GM18858 (cell line): Measurements from ENCODE around the gene OTOP2.

Source experiments
- ATAC-seq: cut with Tn5 transposase; IDR thresholded peaks from one replicate; pipeline ENCODE4 v1.9.1; 2021; ENCODE audit not compliant: unreplicated experiment

OTOP2 gene

GRCh38 chr17:74922694-74923537, 1.2 kb upstream of the OTOP2 start, which contains the start of gene USH1G:
USH1G (minus strand) TSS chr17:74923255; CDS start chr17:74923073, 182 bp downstream.
- ATAC-seq, result no peak

GRCh38 chr17:74923538-74924249, 379 bp upstream of the OTOP2 start:
- ATAC-seq, result no peak

- ATAC-seq, result no peak
Measured at GRCh38 chr17:74925242-74925641, 1.2 kb downstream of the OTOP2 start.

DNA sequence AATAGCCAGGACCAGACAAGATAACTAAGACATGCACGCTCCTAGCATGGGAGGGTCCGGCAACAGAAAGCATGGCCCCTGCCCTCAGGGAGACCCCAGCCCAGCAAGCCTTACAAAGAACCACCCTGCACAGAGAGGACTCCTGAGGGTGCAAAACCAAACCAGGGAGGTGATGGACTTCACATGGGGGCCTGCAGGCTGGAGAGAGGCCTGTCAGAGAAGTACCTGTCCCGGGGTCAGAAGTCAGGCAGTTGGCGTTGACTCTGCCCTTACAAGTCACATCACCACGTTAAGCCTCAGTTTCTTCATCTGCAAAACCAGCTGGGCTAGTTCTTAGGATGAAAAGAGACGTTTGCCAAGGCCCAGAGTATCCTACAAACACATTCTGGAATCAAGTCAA, 4.7 kb downstream of the OTOP2 start:
- no peak for ATAC-seq

- no peak for ATAC-seq
Measured at GRCh38 chr17:74930535-74931036, 6.5 kb downstream of the OTOP2 start.

GRCh38 chr17:74935048-74935447, 11.0 kb downstream of the OTOP2 start:
- ATAC-seq, result no peak

GRCh38 chr17:74935585-74936469, 11.8 kb downstream of the OTOP2 start, which contains the start of gene OTOP3:
OTOP3 (plus strand) TSS chr17:74935898; CDS start chr17:74935922, 24 bp downstream.
- no peak for ATAC-seq

DNA sequence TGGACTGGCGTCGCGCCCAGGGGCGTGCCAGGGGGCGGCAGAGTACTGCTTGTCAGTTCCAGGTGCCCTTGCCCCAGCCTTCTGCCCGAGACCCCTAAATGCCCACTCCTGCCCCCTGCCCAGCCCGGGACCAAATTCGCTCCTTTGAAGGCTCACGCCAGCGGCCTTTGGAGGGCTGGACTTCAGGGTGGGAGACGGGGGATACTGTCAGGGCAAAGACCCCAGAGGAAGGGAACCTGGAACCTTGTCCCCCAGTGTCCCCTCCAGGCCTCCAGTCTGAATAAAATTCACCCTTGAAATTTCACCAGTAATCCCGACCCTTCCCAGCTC, 12.4 kb downstream of the OTOP2 start:
- ATAC-seq, result no peak

GRCh38 chr17:74937064-74938051, 13.3 kb downstream of the OTOP2 start:
- no peak for ATAC-seq

DNA sequence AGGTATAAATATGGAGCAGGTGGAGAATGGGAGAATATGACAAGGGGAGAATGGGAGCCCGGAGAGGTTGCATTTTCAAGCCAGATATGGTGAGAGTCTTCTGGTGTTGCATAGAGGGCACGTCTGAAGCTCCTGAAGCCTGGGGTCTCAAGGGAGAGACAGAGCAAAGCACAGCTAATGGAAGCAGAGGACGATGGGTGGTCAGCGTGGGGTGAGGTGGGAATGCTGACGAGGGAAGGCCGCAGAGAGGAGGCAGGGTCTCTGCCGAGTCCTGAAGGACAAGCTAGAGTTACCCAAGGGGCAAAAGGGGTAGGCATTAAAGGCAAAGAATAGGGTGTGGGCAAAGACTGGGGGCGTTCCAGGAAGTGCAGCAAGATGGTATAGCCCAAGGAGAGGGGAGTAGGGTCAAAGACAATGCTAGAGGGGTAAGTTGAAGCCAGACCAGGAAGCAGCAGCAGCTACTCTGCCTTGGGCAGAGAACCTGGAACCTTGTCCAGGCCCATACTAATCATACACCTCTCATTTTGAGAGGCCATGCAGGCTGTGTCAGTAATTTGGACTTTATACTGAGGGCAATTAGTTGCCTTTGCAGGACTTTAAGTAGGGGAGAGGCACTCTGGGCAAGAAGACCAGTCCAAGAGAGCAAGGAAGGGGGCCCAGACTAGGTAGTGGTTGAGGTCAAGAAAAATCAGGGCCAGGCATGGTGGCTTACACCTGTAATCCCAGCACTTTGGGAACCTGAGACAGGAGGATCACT, 14.3 kb downstream of the OTOP2 start:
- no peak for ATAC-seq

- ATAC-seq, result no peak
Measured at GRCh38 chr17:74939534-74939933, 15.5 kb downstream of the OTOP2 start.

DNA sequence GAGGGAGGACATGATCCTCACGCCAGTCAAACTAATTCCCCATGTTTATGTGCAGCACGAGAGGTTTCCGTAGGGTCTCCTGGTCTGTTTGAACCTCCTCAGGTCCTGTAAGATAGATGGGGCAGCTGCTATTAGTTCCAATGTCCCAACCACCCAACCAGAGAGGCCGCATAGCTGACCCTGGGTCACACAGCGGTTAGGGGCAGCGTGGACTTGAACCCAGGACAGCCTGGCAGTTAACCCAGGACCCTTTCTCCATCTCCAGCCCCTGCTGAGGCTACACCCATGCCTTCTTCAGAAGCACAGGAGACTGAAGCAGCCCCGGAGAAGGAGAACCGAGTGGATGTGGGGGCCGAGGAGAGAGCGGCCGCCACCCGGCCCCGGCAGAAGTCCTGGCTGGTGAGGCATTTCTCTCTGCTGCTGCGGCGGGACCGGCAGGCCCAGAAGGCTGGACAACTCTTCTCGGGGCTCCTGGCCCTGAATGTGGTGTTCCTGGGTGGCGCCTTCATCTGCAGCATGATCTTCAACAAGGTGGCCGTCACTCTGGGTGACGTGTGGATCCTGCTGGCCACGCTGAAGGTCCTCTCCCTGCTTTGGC, 17.2 kb downstream of the OTOP2 start:
- ATAC-seq, result no peak

DNA sequence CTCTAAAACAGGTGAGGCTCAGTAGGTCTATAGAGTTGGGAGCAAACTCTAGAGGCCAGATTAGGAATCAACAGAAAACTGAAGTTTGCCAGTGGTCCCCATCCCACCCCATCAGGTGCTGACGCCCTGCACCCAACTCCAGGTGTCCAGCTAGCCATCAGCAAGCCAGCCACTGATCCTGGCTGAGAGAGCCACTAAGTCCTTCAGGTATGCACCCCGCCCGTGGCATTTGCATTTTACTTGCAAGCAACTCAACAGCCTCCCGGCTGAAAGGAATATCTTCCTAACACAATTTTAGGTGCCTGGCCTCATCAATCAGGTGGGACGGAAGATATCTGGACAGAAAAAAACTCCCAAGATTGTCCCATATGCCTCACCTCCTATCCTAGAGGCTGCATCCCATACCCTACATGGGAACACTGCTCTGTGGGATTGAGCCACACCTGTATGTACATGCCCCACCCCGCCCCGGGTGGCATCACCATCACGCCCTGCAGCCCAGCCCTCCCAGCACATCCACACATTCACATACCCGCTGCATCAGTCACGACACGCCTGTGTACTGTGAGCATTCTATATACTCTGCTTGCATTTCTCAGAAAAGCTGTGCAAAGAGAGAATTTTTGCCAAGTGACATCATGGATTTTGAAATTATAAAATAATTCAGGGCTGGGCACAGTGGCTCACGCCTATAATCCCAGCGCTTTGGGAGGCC, 19.9 kb downstream of the OTOP2 start:
- no peak for ATAC-seq

- ATAC-seq, result no peak
Measured at GRCh38 chr17:74945543-74945942, 21.5 kb downstream of the OTOP2 start.

DNA sequence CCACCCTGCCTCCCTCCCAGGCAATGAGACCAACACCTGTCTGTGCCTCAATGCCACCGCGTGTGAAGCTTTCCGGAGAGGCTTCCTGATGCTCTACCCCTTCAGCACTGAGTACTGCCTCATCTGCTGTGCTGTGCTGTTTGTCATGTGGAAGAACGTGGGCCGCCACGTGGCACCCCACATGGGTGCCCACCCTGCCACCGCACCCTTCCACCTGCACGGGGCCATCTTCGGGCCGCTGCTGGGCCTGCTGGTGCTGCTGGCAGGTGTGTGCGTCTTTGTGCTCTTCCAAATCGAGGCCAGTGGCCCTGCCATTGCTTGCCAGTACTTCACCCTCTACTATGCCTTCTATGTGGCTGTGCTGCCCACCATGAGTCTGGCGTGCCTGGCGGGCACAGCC, 22.6 kb downstream of the OTOP2 start:
- ATAC-seq, result no peak

GRCh38 chr17:74947041-74947754, 23.1 kb downstream of the OTOP2 start:
- no peak for ATAC-seq

GRCh38 chr17:74949455-74950115, 25.5 kb downstream of the OTOP2 start:
- ATAC-seq, result no peak
